Measurements from ENCODE around the gene B4GALT2. TPM values are rescaled to one million over a fixed set of nuclear protein-coding genes. Genes with fewer than 3 reads are reported as not detected.

B4GALT2 gene
- total RNA-seq, 1 experiment from 2014 or later, result 111 TPM

- DNase-seq (ENCODE audit: low read depth), result peak; percentile 92
These were observed 32.6 kb upstream of the B4GALT2 start, which contains the start of gene IPO13 for GRCh38 chr1:43946236-43947060. Gene IPO13 (plus strand): TSS chr1:43946950. CDS start chr1:43947601, 651 bp downstream.

- DNase-seq (ENCODE audit: low read depth), result no peak
These were observed 31.7 kb upstream of the B4GALT2 start for GRCh38 chr1:43947061-43947873.

GRCh38 chr1:43947874-43948437 lies 31.1 kb upstream of the B4GALT2 start:
- no peak for DNase-seq (ENCODE audit: low read depth)

GRCh38 chr1:43949678-43950077 lies 29.3 kb upstream of the B4GALT2 start:
- DNase-seq (ENCODE audit: low read depth), result no peak

GRCh38 chr1:43951021-43951985 lies 27.7 kb upstream of the B4GALT2 start:
- DNase-seq (ENCODE audit: low read depth), result peak; percentile 39

GRCh38 chr1:43952731-43953346 lies 26.2 kb upstream of the B4GALT2 start:
- DNase-seq (ENCODE audit: low read depth), result no peak

GRCh38 chr1:43953361-43953760 lies 25.6 kb upstream of the B4GALT2 start:
- DNase-seq (ENCODE audit: low read depth), result no peak

GRCh38 chr1:43954036-43954435 lies 25.0 kb upstream of the B4GALT2 start:
- no peak for DNase-seq (ENCODE audit: low read depth)

GRCh38 chr1:43956234-43956633 lies 22.8 kb upstream of the B4GALT2 start:
- no peak for DNase-seq (ENCODE audit: low read depth)

GRCh38 chr1:43957407-43958040 lies 21.5 kb upstream of the B4GALT2 start:
- no peak for DNase-seq (ENCODE audit: low read depth)

GRCh38 chr1:43958351-43959255 lies 20.4 kb upstream of the B4GALT2 start:
- DNase-seq (ENCODE audit: low read depth), result no peak

GRCh38 chr1:43960798-43961197 lies 18.2 kb upstream of the B4GALT2 start:
- no peak for DNase-seq (ENCODE audit: low read depth)

- no peak for DNase-seq (ENCODE audit: low read depth)
These were observed 17.3 kb upstream of the B4GALT2 start for GRCh38 chr1:43961692-43962091.

- no peak for DNase-seq (ENCODE audit: low read depth)
These were observed 16.7 kb upstream of the B4GALT2 start for GRCh38 chr1:43962324-43962723.

GRCh38 chr1:43963006-43963405 lies 16.0 kb upstream of the B4GALT2 start:
- no peak for DNase-seq (ENCODE audit: low read depth)

- DNase-seq (ENCODE audit: low read depth), result no peak
These were observed 15.1 kb upstream of the B4GALT2 start for GRCh38 chr1:43963890-43964289.

- no peak for DNase-seq (ENCODE audit: low read depth)
These were observed 13.7 kb upstream of the B4GALT2 start for GRCh38 chr1:43965316-43965715.

- DNase-seq (ENCODE audit: low read depth), result peak; percentile 47
These were observed 10.6 kb upstream of the B4GALT2 start for GRCh38 chr1:43968348-43968948.

- DNase-seq (ENCODE audit: low read depth), result no peak
These were observed 9.6 kb upstream of the B4GALT2 start for GRCh38 chr1:43969416-43969745.

All from M059J (cell line).